ENCODE measurements around the gene ACTN4.

Gene ACTN4

GRCh38 chr19:38693380-38694223 lies 46.2 kb downstream of the ACTN4 start:
- DNase-seq (ENCODE audit: low spot score): no peak

- DNase-seq (ENCODE audit: low spot score): no peak
Observed at GRCh38 chr19:38695317-38695683, 47.9 kb downstream of the ACTN4 start.

- no peak for DNase-seq (ENCODE audit: low spot score)
Observed at GRCh38 chr19:38695832-38696728, 48.6 kb downstream of the ACTN4 start.

- DNase-seq (ENCODE audit: low spot score): no peak
Observed at GRCh38 chr19:38696729-38697055, 49.2 kb downstream of the ACTN4 start.

- DNase-seq (ENCODE audit: low spot score): no peak
Observed at GRCh38 chr19:38697197-38697596, 49.7 kb downstream of the ACTN4 start.

GRCh38 chr19:38697641-38698071 lies 50.2 kb downstream of the ACTN4 start:
- no peak for DNase-seq (ENCODE audit: low spot score)

- no peak for DNase-seq (ENCODE audit: low spot score)
Observed at GRCh38 chr19:38698225-38699026, 51.0 kb downstream of the ACTN4 start.

- DNase-seq (ENCODE audit: low spot score): no peak
Observed at GRCh38 chr19:38699027-38699346, 51.5 kb downstream of the ACTN4 start.

GRCh38 chr19:38699647-38700349 lies 52.3 kb downstream of the ACTN4 start:
- DNase-seq (ENCODE audit: low spot score): no peak

GRCh38 chr19:38700350-38700901 lies 53.0 kb downstream of the ACTN4 start:
- DNase-seq (ENCODE audit: low spot score): no peak

- no peak for DNase-seq (ENCODE audit: low spot score)
Observed at GRCh38 chr19:38700902-38701454, 53.5 kb downstream of the ACTN4 start.

GRCh38 chr19:38701455-38702063 lies 54.1 kb downstream of the ACTN4 start:
- no peak for DNase-seq (ENCODE audit: low spot score)

GRCh38 chr19:38702278-38702677 lies 54.8 kb downstream of the ACTN4 start:
- DNase-seq (ENCODE audit: low spot score): no peak

GRCh38 chr19:38703509-38703908 lies 56.1 kb downstream of the ACTN4 start:
- no peak for DNase-seq (ENCODE audit: low spot score)

- no peak for DNase-seq (ENCODE audit: low spot score)
Observed at GRCh38 chr19:38704488-38705026, 57.1 kb downstream of the ACTN4 start.

- no peak for DNase-seq (ENCODE audit: low spot score)
Observed at GRCh38 chr19:38705197-38706019, 58.0 kb downstream of the ACTN4 start.

- DNase-seq (ENCODE audit: low spot score): no peak
Observed at GRCh38 chr19:38706792-38707511, 59.5 kb downstream of the ACTN4 start.

- DNase-seq (ENCODE audit: low spot score): no peak
Observed at GRCh38 chr19:38707512-38708114, 60.2 kb downstream of the ACTN4 start.
